Pancreas (tissue), 10 donors: ENCODE results near the gene PKIG. TPM values are rescaled to one million over a fixed set of nuclear protein-coding genes. Genes with fewer than 3 reads are reported as not detected.

Experiments
- ATAC-seq, 4 donors: fragments of 200-7000 bp; cut with Tn5 transposase; one replicate each; pipeline versions ENCODE4 v1.8.0 to v1.9.1; 2020; ENCODE audit warnings: mild to moderate bottlenecking in 4 of 4, moderate library complexity in 4 of 4
- DNase-seq, 6 donors: peaks; one replicate each; pipeline ENCODE4 v3.0.0-alpha.2; 2020
- FAIRE-seq: peaks from 2 replicates; lab custom pipeline; 2012; peaks lifted over from hg19 to GRCh38; lab: Jason Lieb, UNC
- H3K27ac ChIP-seq, 4 donors: fragments of 200-600 bp; sonication (generic); 1 replicate in 3 of 4; 2 replicates in 1 of 4; pipeline versions ENCODE4 v1.5.0 to v1.8.0; 2020
- H3K27me3 ChIP-seq, 4 donors: fragments of 200-600 bp; one replicate each; pipeline ENCODE4 v1.8.0; 2021
- H3K36me3 ChIP-seq, 3 donors: fragments of 200-600 bp; sonication (generic) in 1 of 3; one replicate each; pipeline versions ENCODE4 v1.5.0 to v1.8.0; 2020 to 2021
- H3K4me1 ChIP-seq, 3 donors: fragments of 200-600 bp; one replicate each; pipeline ENCODE4 v1.8.0; 2021
- H3K4me3 ChIP-seq, 4 donors: fragments of 200-600 bp; sonication (generic) in 2 of 4; one replicate each; pipeline versions ENCODE4 v1.5.0 to v1.8.0; 2020 to 2021
- H3K9me3 ChIP-seq, 4 donors: fragments of 200-600 bp; one replicate each; pipeline ENCODE4 v1.8.0; 2021
- WGBS, 2 donors: extraction: QIAGEN DNeasy Blood & Tissue Kit; methylation state at CpG; one replicate each; pipeline ENCODE4 v1.1.7; 2013; 5-methylcytosine and 5-hydroxymethylcytosine counted together
- intact Hi-C, 3 donors: fragments of 100-400 bp; cut with DNase I; formaldehyde crosslinking; loops; one replicate each; pipeline versions ENCODE4 v1.11.1 to v1.14.2; 2022
- polyA plus RNA-seq, 2 donors: library from polyadenylated mRNA; stranded (reverse); fragments of 200-250 nt; gene quantifications; one replicate each; pipeline ENCODE4 v1.2.3, GENCODE V29; 2013
- total RNA-seq, 6 donors: library from RNA; stranded (reverse); fragmentation: NEBNext Ultra II Directional in 4 of 6; extraction: Animal tissue kit (Norgen Biotek cat#: 25700) in 4 of 6; gene quantifications; one replicate each; pipeline versions ENCODE4 v1.2.1 to v1.2.4, GENCODE V29; 2021 to 2023
- TF ChIP-seq, protein P1 (sequence below), 4 donors: fragments of 200-600 bp; sonication (generic) in 3 of 4; IDR thresholded peaks; one replicate each; pipeline versions ENCODE4 v1.5.0 to v1.8.0; 2021; ENCODE audit warnings: antibody characterized with exemption in 4 of 4
- donor health status: healthy with polysubstance abuse.
- donor health status: DM: no; HTN: no; CAD: no; lungs with moderate emphysema.
- donor health status: DM: no; HTN: no; CAD: no.
- donor health status: control.
- donor health status: control.
- donor health status: Bipolar disorder and iron deficiency.
- donor health status: DM: yes; HTN: yes; CAD: no.
- donor health status: DM: no; HTN: no; CAD: no.
- donor health status: DM: no; HTN: no; CAD: no.
- donor health status: DM: yes; HTN: yes; CAD: no.

Gene PKIG
- total and polyA plus RNA-seq, 8 donors = 10.6 to 40.2 (median 13.1) TPM

- H3K4me1 ChIP-seq = peaks cover 0 to 9% (median 5%) of the 10 kb centered on the region in 3 donors
- ATAC-seq (peak in 1 of 4 donors; percentile 31), DNase-seq (no peak), FAIRE-seq (no peak)
- peak overlapping the region in 1 of 4 donors; percentile 39 for H3K4me3 ChIP-seq
- TF ChIP-seq, protein P1, sequence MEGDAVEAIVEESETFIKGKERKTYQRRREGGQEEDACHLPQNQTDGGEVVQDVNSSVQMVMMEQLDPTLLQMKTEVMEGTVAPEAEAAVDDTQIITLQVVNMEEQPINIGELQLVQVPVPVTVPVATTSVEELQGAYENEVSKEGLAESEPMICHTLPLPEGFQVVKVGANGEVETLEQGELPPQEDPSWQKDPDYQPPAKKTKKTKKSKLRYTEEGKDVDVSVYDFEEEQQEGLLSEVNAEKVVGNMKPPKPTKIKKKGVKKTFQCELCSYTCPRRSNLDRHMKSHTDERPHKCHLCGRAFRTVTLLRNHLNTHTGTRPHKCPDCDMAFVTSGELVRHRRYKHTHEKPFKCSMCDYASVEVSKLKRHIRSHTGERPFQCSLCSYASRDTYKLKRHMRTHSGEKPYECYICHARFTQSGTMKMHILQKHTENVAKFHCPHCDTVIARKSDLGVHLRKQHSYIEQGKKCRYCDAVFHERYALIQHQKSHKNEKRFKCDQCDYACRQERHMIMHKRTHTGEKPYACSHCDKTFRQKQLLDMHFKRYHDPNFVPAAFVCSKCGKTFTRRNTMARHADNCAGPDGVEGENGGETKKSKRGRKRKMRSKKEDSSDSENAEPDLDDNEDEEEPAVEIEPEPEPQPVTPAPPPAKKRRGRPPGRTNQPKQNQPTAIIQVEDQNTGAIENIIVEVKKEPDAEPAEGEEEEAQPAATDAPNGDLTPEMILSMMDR (IDR thresholded peaks at IDR 0.05) = no peak
- H3K27me3 ChIP-seq = no peaks in the 10 kb centered on the region
- 59 to 66% methylated on average over 9 of the region's 9 CpGs for WGBS, 2 donors
- H3K9me3 ChIP-seq = no peaks in the 10 kb centered on the region
- peak overlapping the region; percentile 53 to 88 (median 72) for H3K27ac ChIP-seq
- intact Hi-C loops = no loop called here
- H3K36me3 ChIP-seq = no peaks in the 10 kb centered on the region
These were observed 26.7 kb downstream of the PKIG start for GRCh38 chr20:44609006-44609515.

DNA sequence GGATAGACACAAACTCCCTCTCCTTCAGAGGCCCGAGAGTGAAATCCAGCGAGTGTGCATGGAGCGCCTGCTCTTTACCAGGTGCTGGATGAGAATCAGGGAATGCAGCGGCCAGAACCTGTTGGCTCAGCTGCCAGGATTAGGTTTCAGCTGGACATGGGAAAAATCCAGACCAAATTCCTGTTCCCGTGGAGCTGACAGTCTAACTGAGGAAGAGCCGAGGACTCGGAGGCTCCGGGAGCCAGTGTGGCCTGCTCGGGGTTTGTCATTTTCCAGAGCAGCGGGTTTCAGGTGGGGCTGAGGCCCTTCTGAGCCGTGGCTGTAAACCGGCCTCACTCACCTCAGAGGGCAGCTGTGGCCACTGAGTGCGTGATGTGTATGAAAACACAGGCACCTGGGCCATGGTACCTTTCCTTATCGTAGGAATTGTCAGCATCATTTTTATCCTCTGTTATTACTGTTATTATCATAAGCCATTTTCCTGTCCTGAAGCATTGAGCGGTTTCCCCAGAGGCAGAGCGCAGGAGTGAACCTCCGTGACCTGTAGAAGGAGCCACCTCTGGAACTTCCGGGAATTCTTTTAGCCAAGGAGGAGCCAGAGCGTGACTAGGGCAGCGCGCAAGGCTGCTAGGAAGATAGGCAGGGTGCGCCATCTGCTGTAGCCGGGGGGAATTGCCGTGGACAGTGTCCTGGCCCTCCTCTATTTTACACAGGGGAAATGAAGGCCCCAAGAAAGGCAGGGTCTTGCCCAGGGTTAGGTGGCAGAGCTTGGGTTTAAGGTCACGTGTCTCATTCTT is 27.3 kb downstream of the PKIG start:
- 9 to 10% methylated on average over 25 of the region's 25 CpGs for WGBS, 2 donors
- DNase-seq (peak; percentile 86 to 94 (median 92)), ATAC-seq (peak; percentile 98 to 99 (median 98)), FAIRE-seq (peak; percentile 29)
- H3K27me3 ChIP-seq = no peaks in the 10 kb centered on the region
- peaks cover 0 to 9% (median 5%) of the 10 kb centered on the region in 3 donors for H3K4me1 ChIP-seq
- intact Hi-C loops = loop anchor here in 1 of 3 donors (10.0 kb wide), 1 partner anchor 395 kb away; the partner anchor contains the start of gene OSER1
- no peaks in the 10 kb centered on the region for H3K9me3 ChIP-seq
- H3K36me3 ChIP-seq = no peaks in the 10 kb centered on the region
- TF ChIP-seq, protein P1 (IDR thresholded peaks at IDR 0.05) = peak; percentile 86 to 94 (median 91)
- H3K27ac ChIP-seq = peak overlapping the region; percentile 53 to 88 (median 72)
- H3K4me3 ChIP-seq = peak overlapping the region in 2 of 4 donors; percentile 13 to 39

DNA sequence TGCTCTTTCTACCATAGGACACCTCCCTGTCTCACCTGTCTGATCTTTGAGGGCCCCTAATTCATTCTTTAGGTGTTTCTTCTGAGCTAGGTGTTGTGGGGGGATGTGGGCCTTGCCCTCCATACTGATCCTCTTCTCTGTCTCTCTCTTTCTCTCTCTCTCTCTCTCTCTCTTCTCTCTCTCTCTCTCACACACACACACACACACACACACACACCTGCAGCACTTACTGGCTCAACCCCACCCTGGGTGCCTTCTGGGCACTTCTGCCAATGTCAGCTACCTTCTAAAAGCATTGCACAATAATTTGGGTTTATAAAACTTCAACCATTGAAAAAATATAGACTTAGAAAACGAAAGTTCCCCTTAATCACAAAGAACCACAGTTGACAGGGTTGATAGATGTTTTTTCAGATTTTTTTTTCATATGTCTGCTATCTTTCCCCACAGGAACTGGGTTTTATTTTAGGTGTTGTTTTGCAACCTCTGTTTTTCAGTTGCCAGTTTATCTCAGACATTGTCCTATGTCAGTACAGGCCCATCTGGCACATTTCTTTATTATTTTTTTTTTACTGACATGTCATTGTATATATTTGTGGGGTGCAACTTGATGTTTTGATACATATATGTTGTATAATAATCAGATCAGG is 28.1 kb downstream of the PKIG start:
- no peaks in the 10 kb centered on the region for H3K9me3 ChIP-seq
- H3K4me1 ChIP-seq = peaks cover 0 to 9% (median 5%) of the 10 kb centered on the region in 3 donors
- no peak overlapping the region for H3K4me3 ChIP-seq
- TF ChIP-seq, protein P1 (IDR thresholded peaks at IDR 0.05) = no peak
- DNase-seq (no peak), ATAC-seq (no peak), FAIRE-seq (no peak)
- no peaks in the 10 kb centered on the region for H3K27me3 ChIP-seq
- no peaks in the 10 kb centered on the region for H3K36me3 ChIP-seq
- WGBS, 2 donors = 0 to 3% methylated on average over 1 of the region's 1 CpG
- intact Hi-C loops = loop anchor here in 1 of 3 donors (10.0 kb wide), 1 partner anchor 396 kb away; the partner anchor contains the start of gene OSER1
- peak overlapping the region in 1 of 4 donors; percentile 88 for H3K27ac ChIP-seq

GRCh38 chr20:44613575-44613974 is 31.2 kb downstream of the PKIG start:
- no peak overlapping the region for H3K4me3 ChIP-seq
- intact Hi-C loops = loop anchor here in 1 of 3 donors (10.0 kb wide), 1 partner anchor 399 kb away; the partner anchor contains the start of gene OSER1
- DNase-seq (peak in 1 of 6 donors; percentile 24), ATAC-seq (no peak), FAIRE-seq (no peak)
- H3K36me3 ChIP-seq = no peaks in the 10 kb centered on the region
- no peaks in the 10 kb centered on the region for H3K27me3 ChIP-seq
- WGBS, 2 donors = 92 to 94% methylated on average over 5 of the region's 5 CpGs
- no peak overlapping the region for H3K27ac ChIP-seq
- no peaks in the 10 kb centered on the region for H3K9me3 ChIP-seq
- H3K4me1 ChIP-seq = peaks cover 0 to 9% (median 5%) of the 10 kb centered on the region in 3 donors
- TF ChIP-seq, protein P1 (IDR thresholded peaks at IDR 0.05) = no peak
